ENCODE results near the gene LMNB1. TPM values are rescaled to one million over a fixed set of nuclear protein-coding genes. Genes with fewer than 3 reads are reported as not detected.

LMNB1 gene
- polyA plus RNA-seq, 3 donors, result 18.0 to 33.0 (median 28.2) TPM

GRCh38 chr5:126871441-126871840 lies 94.5 kb downstream of the LMNB1 start:
- H3K36me3 Mint-ChIP-seq, result peaks cover 17 to 40% of the 10 kb centered on the region in 2 donors
- no peak overlapping the region for H3K4me3 Mint-ChIP-seq
- Histone ChIP-seq H2AFZ (ENCODE audit: insufficient read depth, low read depth, low read length, poor library complexity, severe bottlenecking) (no peak overlapping the region), H3K27me3 (ENCODE audit: control insufficient read depth in 2 of 2, insufficient read depth in 2 of 2, low read length in 2 of 2) (peaks cover 0 to 8% of the 10 kb centered on the region in 2 donors), H3K27ac (ENCODE audit: low read depth in 1 of 2, low read length in 2 of 2) (no peak overlapping the region), H3K36me3 (replicated peaks in 1 of 2; ENCODE audit: control insufficient read depth in 1 of 2, insufficient read depth in 2 of 2, low read length in 2 of 2) (no peaks in the 10 kb centered on the region), H4K20me1 (ENCODE audit: insufficient read depth, low read length) (no peaks in the 10 kb centered on the region), H3K4me1 (ENCODE audit: control insufficient read depth in 1 of 2, insufficient read depth in 2 of 2, low read length in 2 of 2) (peaks cover 18 to 27% of the 10 kb centered on the region in 2 donors), H3K79me2 (ENCODE audit: insufficient read depth, low read length) (no peaks in the 10 kb centered on the region), H3K4me3 (replicated peaks in 1 of 3; ENCODE audit: low read depth in 2 of 3, low read length in 3 of 3) (no peak overlapping the region), H3K4me2 (replicated peaks; ENCODE audit: extremely low read depth, low read length, poor library complexity, severe bottlenecking) (no peak overlapping the region), H3K9me3 (replicated peaks in 1 of 2; ENCODE audit: control insufficient read depth in 1 of 2, insufficient read depth in 1 of 2, low read length in 2 of 2) (no peaks in the 10 kb centered on the region), H3K9ac (ENCODE audit: insufficient read depth, low read length, poor library complexity, severe bottlenecking) (no peak overlapping the region)
- TF ChIP-seq CTCF (IDR thresholded peaks at IDR 0.05), result no peak
- intact Hi-C loops (cut with micrococcal nuclease), result no loop called here
- peaks cover 26% of the 10 kb centered on the region for H3K4me1 Mint-ChIP-seq
- H3K27me3 Mint-ChIP-seq (ENCODE audit: low read depth in 3 of 3), result peaks cover 7 to 21% (median 8%) of the 10 kb centered on the region in 3 donors
- peak in 2 of 3 donors; percentile 6 to 20 for DNase-seq
- peak overlapping the region in 2 of 7 donors; percentile 28 to 57 for H3K27ac Mint-ChIP-seq
- WGBS (ENCODE audit: insufficient coverage), result 42% methylated on average over 5 of the region's 6 CpGs
- peaks cover 0 to 6% (median 0%) of the 10 kb centered on the region in 7 donors for H3K9me3 Mint-ChIP-seq

GRCh38 chr5:126872561-126873354 lies 95.8 kb downstream of the LMNB1 start:
- H3K79me2 ChIP-seq (ENCODE audit: insufficient read depth, low read length), result no peaks in the 10 kb centered on the region
- H3K4me3 ChIP-seq (replicated peaks in 1 of 3; ENCODE audit: low read depth in 2 of 3, low read length in 3 of 3), result no peak overlapping the region
- H2AFZ ChIP-seq (ENCODE audit: insufficient read depth, low read depth, low read length, poor library complexity, severe bottlenecking), result no peak overlapping the region
- peaks cover 17% of the 10 kb centered on the region for H3K4me1 Mint-ChIP-seq
- peaks cover 0 to 8% of the 10 kb centered on the region in 2 donors for H3K27me3 ChIP-seq (ENCODE audit: control insufficient read depth in 2 of 2, insufficient read depth in 2 of 2, low read length in 2 of 2)
- intact Hi-C loops (cut with micrococcal nuclease), result no loop called here
- no peak overlapping the region for H3K27ac ChIP-seq (ENCODE audit: low read depth in 1 of 2, low read length in 2 of 2)
- H3K9me3 Mint-ChIP-seq, result peaks cover 0 to 2% (median 0%) of the 10 kb centered on the region in 7 donors
- H3K36me3 Mint-ChIP-seq, result peaks cover 20 to 40% of the 10 kb centered on the region in 2 donors
- H3K4me2 ChIP-seq (replicated peaks; ENCODE audit: extremely low read depth, low read length, poor library complexity, severe bottlenecking), result no peak overlapping the region
- no peaks in the 10 kb centered on the region for H3K9me3 ChIP-seq (replicated peaks in 1 of 2; ENCODE audit: control insufficient read depth in 1 of 2, insufficient read depth in 1 of 2, low read length in 2 of 2)
- H3K27me3 Mint-ChIP-seq (ENCODE audit: low read depth in 3 of 3), result peaks cover 5 to 21% (median 8%) of the 10 kb centered on the region in 3 donors
- H3K4me1 ChIP-seq (ENCODE audit: control insufficient read depth in 1 of 2, insufficient read depth in 2 of 2, low read length in 2 of 2), result peaks cover 14 to 20% of the 10 kb centered on the region in 2 donors
- H3K9ac ChIP-seq (ENCODE audit: insufficient read depth, low read length, poor library complexity, severe bottlenecking), result no peak overlapping the region
- H4K20me1 ChIP-seq (ENCODE audit: insufficient read depth, low read length), result no peaks in the 10 kb centered on the region
- no peak for TF ChIP-seq CTCF (IDR thresholded peaks at IDR 0.05)
- H3K27ac Mint-ChIP-seq, result no peak overlapping the region
- WGBS (ENCODE audit: insufficient coverage), result 88% methylated on average over 7 of the region's 11 CpGs
- H3K4me3 Mint-ChIP-seq, result no peak overlapping the region
- H3K36me3 ChIP-seq (replicated peaks in 1 of 2; ENCODE audit: control insufficient read depth in 1 of 2, insufficient read depth in 2 of 2, low read length in 2 of 2), result no peaks in the 10 kb centered on the region
- DNase-seq, result no peak

Data from CD14-positive monocyte (primary cell).